Activated CD8-positive, alpha-beta memory T cell treated with anti-CD3 and anti-CD28 coated beads, Interleukin-2, amount 50 U/mL, for 4 hours (primary cell): ENCODE results near the gene POLD4.

Source experiments
- DNase-seq: peaks from one replicate; pipeline ENCODE4 v3.0.0-alpha.2; 2020

POLD4 gene

DNA sequence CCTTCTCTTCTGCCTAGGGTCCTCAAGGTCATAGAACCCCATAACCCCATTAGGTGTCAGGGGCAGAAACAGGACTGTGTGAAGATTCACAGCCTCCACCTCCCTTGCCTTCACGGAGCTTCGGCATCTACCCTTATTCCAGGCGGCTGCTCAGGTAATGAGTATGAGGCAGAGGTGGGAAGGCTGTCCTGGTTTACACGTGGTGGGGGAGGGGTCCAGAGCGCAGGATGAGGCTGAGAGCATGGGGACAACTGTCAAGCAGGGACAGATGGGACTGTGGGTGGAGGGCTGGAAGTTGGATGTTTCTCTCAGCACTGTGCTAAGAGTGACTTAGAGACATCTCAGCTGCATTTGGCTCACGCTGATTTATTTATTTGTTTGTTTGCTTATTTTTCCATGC, 34.2 kb upstream of the POLD4 start:
- no peak for DNase-seq

DNA sequence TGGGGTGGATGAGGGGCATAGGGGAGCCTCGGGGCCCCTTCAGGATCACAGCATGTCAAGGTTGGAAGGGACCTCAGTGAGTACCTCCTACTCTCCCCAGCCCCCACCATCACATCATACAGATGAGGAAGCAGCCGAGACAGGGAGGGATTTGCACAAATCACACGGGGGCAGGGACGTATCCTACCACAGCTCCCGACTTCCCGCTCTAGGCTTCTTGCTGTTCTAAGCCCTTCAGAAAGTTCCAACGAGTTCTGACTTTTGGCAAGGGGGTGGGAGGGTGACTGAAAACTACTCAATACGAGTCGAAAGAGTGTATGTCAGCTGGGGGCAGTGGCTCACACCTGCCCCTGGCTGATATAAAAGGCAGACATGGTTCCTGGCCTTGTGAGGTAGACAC, 33.7 kb upstream of the POLD4 start:
- no peak for DNase-seq

DNA sequence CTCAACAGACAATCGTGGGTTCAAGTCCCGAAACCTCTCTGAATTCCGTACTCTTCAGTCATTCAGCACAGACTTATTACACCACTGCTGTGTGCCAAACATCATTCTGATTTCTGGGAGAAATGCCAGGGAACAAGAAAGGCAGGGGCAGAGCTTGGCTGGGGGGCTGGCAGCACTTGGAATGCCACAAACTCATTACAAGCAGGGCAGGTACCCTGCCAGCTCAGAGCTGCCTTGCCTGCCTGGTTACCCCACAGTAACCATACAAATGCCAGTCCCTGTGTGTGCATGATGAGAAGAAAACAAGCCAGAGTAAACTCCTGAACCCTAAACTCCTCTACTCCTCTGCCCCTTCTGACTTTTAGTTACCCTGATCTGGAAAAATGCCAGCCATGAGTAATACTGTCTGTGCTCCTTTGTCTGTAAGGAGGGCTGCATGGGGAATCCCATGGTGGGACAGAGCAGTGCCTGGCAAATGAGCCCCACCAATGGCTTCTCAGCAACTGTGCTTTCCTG, 31.6 kb upstream of the POLD4 start:
- no peak for DNase-seq

DNA sequence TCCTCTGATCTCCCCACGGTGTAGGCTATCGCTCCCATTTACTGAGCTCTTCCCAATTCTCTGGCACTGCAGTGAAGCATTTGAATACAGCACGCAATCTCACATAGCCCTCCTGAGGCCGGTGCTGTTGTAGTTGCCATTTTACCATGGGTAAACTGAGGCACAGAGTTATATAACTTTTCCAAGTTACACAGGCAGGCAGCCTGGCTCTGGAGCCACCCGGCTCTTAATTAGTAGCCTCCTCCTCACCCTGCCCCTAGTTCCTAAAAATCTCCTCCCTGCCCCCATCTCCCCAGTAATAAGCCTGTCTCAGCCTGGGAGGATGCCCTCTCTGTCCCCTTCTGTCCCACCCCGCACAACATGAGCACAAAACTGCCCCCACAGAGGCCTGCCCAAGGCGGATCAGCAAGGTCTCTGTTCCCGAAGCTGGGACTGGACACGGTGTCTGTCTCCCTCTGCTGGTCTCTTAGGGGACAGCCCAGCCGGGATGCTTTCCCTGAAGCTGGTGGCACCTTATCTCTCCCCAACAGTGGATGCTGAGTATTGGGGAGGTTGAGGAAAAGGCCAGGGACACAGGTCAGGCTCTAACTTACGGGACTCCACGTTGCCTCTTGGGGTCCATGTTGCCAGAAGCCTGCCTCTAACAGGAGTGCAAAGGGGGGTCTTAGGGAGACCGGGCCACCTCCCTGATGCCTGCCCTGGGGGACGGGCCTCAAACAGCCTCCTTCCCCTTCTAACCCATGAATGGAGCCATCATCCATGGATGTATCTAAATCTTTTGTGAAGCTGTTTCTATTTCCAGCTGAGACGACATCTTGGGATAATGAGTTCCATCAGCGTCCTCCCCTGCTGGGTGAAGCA, 29.2 kb upstream of the POLD4 start:
- DNase-seq, result peak; percentile 85

DNA sequence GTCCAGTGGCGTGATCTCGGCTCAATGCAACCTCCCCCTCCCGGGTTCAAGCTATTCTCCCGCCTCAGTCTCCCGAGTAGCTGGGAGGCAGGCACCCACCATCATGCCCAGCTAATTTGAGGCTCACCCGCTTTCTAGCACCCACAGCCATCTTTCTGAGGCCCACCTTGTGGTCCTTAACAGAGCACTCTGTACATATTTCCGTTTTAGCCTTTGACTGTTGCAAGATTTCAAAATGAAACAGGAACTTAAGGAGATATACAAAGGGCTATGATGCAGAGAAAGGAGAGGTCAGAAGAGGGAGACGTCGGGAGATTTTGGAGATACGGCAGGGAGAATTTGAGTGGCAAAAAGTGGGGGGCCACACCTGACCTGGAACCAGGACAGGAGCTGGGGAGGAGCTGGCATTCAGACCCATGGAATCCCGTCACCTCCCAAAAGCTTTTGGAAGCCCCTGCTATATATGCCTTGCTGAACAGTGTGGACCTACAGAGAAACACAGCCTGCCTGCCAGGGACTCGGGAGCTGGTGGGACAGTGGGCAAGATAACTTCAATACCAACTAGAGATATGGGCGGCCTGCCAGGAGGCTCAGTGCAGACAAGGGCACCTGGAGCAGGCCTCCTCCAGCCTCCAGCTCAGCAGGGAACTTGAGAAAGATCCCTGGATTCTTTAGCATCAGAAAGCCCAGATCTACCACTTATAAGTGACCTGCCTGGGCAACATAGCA, 28.1 kb upstream of the POLD4 start:
- DNase-seq, result no peak

DNA sequence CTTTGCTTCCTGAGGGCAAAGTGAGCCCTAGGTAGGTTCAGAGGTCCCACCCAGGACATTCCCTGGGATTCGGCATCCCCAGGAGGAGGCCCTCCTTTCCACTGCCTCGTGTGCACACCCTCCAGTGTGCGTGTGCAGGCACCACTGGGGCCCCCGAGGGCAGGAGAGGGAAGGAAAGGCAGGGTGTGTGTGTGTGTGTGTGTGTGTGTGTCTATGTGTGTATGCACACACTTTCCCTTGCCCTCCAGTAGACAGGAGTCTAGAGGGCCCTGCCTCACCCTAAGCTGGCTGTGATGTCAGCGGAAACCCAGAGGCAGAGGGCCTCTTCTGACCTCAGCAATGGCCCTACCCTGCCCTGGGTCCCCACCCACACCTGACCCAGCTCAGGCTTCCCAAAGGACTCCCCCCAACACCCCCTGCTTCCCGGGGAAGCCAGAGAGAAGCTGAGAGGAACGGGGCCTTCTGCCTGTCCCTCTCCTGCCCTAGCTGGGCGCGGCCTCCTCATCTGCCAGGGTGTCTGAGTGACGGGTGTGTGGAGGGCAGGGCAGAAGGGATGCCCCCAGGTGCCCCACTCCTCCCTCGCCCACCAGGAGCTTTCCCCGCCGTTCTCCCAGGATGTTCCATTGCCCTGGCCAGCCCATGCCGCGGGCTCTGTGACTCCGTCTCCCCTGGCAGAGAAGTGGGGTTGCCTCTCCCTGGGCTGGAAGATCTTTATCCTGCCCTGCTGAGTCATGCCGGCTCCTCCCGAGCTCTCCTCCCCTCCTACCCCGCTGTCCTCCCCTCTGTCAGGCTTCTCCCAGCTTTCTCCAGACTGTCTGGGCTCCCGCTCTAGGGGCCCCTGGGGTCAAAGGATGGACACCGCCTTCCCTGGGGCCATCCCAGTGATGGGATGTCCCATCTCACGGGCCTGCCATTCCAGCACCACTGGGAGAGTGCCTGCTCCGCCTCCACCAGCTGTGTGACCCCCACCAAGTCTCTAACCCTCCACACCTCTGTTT, 26.0 kb upstream of the POLD4 start:
- DNase-seq, result no peak

DNA sequence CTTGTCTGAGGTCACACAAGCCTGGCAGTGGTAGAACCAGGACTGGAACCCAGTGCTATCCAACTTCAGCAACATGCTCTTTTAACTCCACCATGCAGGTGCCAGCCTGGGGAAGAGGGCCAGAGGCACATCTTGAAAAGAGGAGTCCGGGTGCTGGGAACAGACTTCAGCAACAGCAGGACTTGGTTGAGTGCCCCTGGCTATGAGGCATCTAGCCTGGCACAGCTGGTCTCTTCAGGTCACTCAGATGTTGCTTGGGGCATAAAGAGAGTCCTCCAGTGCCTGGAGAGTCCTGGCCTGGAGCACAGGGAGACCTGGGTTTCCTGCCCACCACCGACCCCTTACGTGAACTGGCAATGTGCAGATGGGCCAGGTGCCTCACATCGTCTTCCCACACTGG, 25.2 kb upstream of the POLD4 start:
- DNase-seq, result no peak

DNA sequence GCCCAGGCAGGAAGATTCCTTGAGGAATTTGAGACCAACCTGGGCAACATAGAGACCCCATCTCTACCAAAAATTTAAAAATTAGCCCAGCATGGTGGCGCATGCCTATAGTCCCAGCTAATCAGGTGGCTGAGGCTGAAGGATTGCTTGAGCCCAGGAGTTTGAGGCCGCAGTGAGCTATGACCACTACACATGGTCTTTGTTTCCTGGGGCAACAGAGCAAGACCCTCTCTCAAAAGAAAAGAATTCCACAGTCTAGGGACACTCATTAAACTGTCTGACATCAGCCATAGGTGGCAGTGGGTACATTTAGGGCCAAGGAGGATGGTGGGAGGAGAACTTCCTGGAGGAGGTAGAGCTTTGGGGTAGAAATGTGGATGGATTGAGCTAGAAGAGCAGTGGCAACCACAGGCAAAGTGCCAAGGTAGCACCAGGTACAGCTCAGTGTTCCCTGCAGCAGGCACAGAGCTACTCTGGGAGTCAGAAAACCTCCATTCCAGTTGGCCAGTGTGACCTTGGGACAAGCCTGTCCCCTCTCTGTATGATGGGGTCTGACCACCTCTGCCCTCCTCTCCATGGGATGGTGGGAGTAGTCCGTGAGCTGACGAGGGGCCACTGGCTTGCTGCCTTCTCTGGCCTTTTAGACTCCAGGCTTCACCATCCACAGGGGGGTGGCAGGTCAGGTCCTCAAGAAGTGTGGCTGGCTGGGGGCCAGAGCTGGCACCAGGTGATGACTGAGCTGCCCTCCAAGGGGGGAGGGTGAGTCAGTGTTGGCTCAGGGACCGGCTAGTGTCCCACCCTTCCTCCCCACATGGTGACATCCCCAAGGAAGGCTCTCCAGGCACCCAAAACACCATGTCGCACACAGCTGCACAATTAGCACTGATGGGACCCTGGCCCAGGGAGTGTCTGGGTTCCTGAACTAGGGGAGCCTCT, 23.8 kb upstream of the POLD4 start:
- no peak for DNase-seq

DNA sequence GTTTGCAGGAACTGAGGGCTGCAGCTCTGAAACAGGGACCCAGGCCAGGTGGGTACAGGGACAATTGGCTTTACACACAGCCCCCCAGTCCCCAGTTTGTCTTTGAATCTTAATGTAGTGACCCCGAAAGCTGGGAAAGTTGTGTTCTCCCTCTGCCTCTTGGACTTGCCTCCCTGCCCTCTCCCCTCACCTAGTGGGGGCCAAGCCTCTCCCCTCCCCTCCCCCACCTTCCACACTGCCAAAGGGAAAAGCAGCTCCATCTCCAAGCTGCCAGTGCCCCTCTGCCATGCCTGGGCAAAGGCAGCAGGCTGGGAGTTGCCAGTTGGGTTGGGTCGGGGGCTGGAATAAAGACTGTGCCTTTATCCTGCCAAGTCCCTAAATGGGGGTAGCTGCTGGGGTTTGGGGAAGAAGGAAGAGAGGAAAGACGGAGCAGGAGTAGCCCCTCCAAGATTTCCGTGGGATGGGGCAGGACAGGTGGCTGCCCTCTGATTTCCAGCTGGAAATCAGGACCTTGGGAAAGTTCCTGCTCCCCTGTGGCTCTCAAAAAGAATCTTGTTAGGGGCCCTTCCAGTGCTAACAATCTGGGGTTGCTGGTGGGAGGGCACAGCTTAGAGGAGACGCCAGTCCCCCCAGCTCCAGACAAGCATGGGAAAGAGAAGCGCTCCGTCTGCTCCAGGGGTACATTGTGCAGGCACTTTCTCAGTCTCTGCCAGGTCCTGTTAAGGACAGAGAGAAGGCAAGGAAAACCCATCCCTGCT, 22.9 kb upstream of the POLD4 start:
- DNase-seq, result no peak

DNA sequence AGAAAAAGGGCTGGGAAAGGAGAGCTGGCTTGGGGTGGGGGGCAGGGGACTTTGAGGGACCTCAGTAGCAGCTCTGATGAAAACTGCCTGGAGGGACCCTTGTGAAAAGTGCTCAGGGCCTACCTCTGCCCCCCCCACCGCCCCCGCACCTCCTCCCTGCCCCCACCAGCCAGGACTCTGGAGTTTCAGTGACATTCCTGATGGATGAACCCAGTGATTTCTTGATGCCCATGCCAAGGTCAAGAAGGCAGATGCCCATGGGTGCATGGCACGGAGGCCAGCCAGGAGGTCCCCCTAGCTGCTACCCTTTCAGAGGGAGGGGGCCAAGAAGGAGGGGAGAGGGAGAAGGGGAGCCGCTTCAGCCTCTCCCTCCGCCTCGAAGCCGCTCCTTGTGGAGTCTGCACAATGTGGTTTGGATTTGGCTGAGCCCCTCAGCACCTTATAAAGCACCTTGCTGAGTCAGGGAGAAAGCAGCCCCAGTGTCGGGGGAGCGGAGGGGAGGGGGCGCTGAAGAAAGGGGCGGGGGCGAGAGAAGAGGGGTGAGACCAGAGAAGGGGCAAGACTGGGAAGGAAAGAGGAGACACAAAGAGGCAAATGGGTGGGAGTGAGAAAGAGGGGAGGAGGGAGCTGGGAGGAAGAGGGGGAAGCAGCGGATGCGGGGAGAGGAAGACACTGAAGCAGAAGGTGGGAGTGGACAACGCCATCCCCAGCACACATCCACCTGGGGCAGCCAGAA, 22.1 kb upstream of the POLD4 start:
- no peak for DNase-seq

DNA sequence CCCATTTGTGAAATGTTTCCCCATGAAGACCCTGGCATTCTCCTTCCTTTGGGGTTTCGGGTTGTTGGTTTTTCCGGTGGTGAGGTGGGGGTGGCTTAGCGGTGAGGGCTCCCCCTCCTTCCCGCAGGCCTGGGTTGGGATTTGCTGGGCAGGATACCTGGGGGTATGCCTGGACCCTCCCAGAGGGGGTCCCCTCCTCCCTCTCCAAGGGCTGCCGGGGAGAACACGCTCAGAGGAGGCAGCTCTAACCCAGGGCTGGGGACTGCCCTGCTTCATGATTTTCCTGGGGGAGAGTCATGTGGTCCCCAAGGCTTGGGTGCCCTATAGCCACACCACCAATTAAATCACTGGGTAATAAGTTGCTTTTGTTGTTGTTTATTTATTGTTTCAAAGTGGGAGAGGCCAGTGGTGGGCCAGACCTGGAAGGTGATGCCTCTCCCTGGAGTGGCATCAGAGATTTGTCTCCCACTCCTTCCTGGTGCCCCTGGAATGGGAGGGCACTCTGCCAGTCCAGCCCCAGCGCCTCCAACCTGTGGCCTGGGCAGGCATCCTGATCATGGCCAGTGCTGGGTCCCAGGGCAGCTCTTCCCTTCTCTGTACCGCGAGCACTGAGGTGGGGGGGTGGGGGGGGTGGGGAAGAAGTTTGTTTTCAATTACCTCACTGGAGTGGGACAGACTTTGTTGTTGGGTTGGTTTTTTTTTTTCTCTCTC, 21.4 kb upstream of the POLD4 start:
- DNase-seq, result no peak

DNA sequence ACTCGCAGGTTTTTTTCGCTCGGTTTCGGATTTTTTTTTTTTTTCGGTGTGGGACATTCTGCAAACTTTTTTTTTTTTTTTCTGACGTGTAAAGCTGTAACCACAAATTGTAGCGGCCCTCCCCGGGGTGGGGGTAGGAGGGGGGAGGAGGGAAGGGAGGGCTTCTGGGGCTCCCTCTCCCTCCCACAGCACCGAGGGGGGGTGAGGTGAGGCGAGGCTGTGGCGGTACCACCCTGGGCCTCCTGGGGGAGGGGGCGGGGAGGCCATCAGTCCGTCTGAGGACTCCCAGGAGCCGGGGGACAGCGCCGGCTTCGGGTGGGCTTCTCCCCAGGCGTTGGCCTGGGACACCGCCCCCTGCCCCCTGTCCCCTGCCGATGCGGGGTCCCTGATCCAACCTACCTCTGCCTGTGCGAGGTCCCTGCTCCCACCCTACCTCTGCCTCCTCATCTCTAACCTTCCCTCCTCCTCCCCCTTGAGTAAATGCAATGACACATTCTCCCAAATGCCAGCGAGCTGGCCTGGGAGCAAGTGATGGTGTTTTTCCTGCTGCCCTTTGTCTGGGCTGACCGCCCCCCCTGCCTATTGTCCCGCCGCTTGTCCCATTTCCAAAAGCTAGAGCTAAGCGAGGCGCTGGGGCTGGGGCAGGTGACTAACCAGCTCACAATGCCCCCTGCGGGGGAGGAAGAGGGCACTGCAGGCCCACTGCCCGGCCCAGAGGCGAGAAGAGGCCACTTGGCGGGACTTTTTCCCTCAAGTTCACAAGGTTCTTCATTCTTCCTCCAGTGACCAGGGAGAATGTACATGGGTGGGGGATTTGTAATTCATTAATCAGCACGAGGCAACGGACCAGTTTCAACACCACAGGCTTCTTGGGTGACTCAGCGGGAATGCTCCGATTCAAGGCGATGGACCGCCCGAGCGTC, 20.6 kb upstream of the POLD4 start:
- DNase-seq, result peak; percentile 78

DNA sequence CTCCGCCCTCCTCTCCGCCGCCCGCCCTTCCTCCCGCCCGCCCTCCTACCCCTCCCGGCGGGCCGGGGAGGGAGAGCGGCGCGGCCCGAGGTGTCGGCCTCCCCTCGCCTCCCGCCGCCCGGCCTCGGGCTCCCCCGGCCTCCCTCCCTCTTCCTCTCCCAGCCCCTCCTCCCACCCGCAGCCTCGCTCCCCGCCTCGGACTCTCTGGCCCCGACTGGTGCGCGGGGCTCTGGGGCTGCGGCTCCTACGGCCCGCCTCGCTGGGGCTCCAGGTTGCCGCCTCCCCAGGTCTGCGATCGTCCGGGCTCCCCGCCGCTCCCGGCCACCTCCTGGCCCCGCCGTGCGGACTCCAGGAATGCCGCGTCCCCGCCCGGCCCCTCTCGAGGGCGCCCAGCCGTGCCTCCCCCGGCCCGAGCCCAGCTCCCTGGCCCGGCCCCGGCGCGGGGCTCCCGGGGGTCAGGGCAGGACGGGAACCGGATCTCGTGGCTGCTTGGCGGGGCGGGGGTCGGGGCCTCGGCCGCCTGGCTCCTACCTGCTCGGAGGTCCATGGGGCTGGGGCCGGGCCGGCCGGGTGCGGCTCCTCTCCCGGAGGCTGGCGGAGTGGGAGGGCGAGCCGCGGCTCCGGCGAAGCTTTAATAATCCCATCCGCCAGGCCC, 19.8 kb upstream of the POLD4 start, which contains the start of gene CLCF1:
CLCF1 (minus strand) TSS at position 606 of the 655 bp plus-strand sequence; CDS start at position 547, 59 bp downstream.
- no peak for DNase-seq

DNA sequence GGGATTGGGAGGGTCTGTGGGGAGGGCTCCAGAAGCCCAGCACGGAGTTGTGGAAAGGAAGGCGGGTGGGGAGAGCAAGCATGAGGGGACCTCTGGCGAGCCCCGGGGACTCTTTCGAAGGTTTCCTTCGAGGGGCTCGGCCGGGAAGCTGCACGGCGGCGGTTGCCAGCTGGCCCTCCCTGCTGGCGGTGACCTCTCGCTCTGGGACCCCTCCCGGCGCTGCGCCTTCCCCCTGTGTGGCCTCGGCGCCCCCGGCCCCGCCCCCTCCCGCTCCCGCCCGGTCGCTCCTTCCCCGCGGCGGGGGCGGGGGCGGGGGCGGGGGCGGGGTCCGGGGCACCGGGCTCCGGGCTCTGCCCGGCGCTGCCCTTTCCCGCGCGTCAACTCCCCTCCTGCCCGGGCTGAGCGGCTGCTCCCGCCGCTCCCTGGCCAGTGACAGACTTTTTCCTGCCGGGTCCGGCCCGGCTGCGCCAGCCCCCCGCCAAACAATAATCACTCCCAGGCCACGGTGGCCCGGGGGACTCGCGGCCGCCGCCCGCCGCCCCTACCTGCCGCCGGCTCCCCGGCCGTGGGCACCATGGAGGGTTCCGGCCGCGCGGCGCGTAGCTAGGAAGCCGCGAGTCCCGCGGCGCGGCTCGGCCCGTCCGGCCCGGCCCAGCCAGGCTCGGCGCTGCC, 19.1 kb upstream of the POLD4 start:
- DNase-seq, result no peak

DNA sequence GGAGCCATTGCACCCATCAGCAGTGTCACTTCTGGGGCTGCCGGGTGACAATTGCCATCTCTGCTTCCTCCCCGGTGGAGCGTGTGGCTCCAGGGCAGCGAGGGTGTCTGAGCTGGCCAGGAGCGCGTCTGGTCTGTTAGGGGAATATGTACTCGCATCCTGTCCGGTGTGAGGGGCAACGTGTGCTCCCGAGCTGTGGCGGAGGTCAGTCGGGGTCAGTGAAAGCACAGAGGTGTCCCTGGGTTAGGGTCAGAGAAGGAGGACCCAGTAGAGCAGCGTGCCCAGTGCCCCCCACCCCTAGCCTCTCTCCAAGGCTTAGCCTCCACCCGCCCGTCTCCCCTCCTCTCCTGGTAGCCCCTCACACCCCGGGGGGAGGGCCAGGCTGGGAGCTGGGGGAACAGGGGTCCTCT, 18.6 kb upstream of the POLD4 start:
- no peak for DNase-seq

DNA sequence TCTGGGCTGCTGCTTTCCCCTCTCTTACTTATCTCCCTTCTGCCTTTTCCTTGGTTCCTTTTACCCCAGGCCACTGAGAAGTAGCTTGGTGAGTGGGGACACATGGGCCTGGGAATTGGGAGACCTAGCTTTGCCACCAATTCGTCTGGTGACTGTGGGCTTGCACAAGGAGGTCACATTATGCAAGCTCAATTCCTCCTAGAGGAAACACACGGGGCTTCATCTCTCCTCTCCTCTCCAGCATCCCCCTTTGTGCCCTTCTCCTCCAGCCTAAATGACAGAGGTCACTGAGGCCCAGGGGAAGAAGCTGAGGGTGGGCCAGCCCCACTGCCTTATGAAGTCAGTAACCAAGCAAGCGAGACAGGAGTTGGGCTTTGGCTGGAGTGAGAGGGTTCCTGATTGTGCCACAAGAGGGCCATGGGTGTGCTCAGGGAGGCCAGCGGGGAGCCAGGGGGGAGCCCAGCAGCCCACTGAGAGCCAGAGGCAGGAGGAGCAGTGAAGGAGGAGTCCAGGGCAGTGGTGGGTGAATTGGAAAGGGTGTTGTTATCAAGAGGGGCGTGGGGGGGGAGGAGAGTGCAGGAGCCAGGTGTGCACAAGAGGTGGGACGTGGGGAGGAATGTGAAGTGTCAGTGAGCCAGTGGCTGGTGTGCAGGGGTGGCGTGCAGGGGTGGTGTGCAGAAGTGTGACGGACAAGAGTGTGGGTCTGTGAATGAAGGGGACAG, 18.0 kb upstream of the POLD4 start:
- no peak for DNase-seq
